T-helper 17 cell (primary cell): ENCODE data around the gene USP1. TPM values are rescaled to one million over a fixed set of nuclear protein-coding genes. Genes with fewer than 3 reads are reported as not detected.

Experiments
- ATAC-seq: fragments of 150-1000 bp; cut with Tn5 transposase; 2 replicates; pipeline ENCODE4 v1.10.0; 2021; ENCODE audit warnings: mild to moderate bottlenecking, moderate library complexity
- DNase-seq, 3 donors: peaks; one replicate each; pipeline versions ENCODE4 v3.0.0 to v3.0.0-alpha.2; 2020 to 2021
- H3K9me3 ChIP-seq: one replicate; pipeline ENCODE4 v1.7.0; 2013; ENCODE audit warnings: low read length, mild to moderate bottlenecking; ENCODE audit not compliant: control insufficient read depth, poor library complexity, severe bottlenecking
- H3K27ac Mint-ChIP-seq: one replicate; pipeline ENCODE4 v1.8.0; 2022; ENCODE audit warnings: mild to moderate bottlenecking, moderate library complexity, mixed read lengths
- H3K27me3 Mint-ChIP-seq: one replicate; pipeline ENCODE4 v1.8.0; 2022; ENCODE audit warnings: mixed read lengths
- H3K36me3 Mint-ChIP-seq: one replicate; pipeline ENCODE4 v1.8.0; 2022; ENCODE audit warnings: low read depth, mixed read lengths
- H3K4me1 Mint-ChIP-seq: one replicate; pipeline ENCODE4 v1.8.0; 2022; ENCODE audit warnings: mild to moderate bottlenecking, mixed read lengths
- H3K4me3 Mint-ChIP-seq: one replicate; pipeline ENCODE4 v1.8.0; 2022; ENCODE audit warnings: mild to moderate bottlenecking, moderate library complexity, mixed read lengths
- total RNA-seq, 4 donors: library from RNA in 2 of 4; stranded (reverse) in 2 of 4; gene quantifications; one replicate each; pipeline ENCODE4 v1.2.3 and lab custom pipeline; 2022 to 2026

The USP1 gene
- total RNA-seq, 2 donors from 2014 or later = 28.3 to 29.3 TPM

DNA sequence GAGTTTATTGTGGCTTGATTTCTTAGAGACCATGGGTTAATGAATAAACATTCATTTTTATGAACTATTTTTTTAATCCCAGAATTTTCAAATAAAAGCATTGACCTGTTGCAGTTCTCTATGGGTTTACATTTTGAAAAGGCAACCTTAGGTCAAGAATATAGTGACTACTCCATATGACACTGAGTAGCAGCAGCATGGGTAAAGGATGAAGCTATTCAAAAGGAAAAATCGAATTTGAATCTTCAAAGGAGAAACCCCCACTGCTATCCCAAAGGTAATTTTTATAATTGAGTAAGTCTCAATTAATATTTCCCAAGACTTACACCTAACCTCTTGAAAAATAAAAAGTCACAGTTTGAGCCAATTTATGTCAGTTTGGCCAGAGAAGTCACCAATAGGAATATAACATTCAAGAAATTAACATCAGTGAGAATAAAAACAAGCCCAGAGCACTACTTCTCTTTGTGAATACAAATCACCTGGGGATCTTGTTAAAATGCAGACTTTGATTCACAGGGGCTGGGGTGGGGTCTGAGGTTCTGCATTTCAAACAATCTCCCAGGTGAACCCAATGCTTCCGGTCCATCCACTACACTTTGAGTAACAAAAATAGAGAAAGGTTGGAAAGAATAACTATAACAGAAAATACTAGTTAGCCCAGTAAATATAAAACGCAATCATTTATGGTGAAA lies 39.8 kb downstream of the USP1 start:
- Mint-ChIP-seq H3K27ac (no peak overlapping the region), H3K4me3 (no peak overlapping the region), H3K4me1 (peaks cover 2% of the 10 kb centered on the region), H3K36me3 (peaks cover 9% of the 10 kb centered on the region), H3K27me3 (no peaks in the 10 kb centered on the region)
- ATAC-seq (no peak), DNase-seq (no peak)
- H3K9me3 ChIP-seq = no peaks in the 10 kb centered on the region

DNA sequence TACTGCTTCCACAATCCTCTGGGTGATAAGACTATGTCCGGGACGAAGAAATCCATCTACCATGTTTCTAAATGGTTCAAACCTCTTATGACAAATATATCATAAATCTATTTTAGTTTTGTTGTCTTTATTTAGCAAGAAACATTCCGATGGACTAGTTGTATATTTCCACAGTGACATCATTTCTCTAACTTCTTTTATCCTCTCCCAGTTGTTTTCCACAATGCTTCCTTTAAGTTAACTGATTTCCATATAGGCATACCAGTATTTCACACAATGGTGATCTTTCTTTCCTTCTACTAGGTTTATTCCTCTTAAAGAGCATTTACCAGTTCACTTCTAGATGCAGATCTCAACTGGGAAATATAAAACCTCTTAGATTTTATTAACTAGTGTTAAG lies 44.8 kb downstream of the USP1 start:
- Mint-ChIP-seq H3K27me3 (no peaks in the 10 kb centered on the region), H3K4me3 (no peak overlapping the region), H3K4me1 (peaks cover 2% of the 10 kb centered on the region), H3K27ac (no peak overlapping the region), H3K36me3 (peaks cover 10% of the 10 kb centered on the region)
- no peak for DNase-seq
- no peaks in the 10 kb centered on the region for H3K9me3 ChIP-seq
- ATAC-seq = no peak

DNA sequence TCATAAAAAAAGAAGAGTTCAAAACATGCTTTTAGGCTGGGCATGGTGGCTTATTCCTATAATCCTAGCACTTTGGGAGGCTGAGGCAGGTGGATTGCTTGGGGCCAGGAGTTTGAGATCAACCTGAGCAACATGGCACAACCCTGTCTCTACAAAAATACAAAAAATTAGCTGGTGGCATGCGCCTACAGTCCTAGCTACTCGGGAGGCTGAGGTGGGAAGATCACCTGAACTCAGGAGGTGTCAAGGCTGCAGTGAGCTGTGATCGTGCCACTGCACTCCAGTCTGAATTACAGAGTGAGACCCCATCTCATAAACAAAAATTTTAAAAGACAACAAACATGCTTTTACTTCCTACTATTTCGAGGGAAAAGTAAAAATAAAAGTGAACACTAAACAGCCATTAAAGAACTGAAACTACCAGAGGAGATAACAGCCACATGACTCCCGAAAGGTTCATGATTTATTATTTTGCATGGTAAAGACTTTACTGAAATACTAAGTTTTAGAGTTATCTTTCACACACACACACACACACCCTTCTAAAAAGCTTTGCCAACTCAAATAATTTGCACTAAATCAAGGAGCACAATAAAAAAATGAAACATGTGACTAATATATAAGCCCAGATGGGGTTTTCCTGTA lies 48.1 kb downstream of the USP1 start:
- peaks cover 2% of the 10 kb centered on the region for H3K4me1 Mint-ChIP-seq
- no peaks in the 10 kb centered on the region for H3K9me3 ChIP-seq
- ATAC-seq = no peak
- no peaks in the 10 kb centered on the region for H3K27me3 Mint-ChIP-seq
- H3K27ac Mint-ChIP-seq = no peak overlapping the region
- DNase-seq = no peak
- peaks cover 13% of the 10 kb centered on the region for H3K36me3 Mint-ChIP-seq
- no peak overlapping the region for H3K4me3 Mint-ChIP-seq

DNA sequence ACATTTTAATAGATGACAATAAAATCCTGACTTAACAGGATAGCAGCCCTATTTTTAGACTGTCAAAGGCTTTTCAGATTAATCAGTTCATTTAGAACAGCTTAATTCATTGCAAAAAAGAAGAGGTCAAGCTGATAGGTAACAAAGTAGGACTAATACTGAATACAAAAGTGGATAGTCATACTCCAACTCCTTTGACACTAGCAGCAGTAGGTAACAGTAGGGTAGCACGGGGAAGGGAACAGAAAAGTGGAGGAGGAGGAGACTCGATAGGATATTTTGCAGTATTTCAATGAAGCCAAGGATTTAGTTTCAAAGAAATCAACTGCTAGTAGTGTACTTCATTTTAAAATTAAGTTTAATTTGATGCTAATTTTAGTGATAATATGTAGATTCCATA lies 51.1 kb downstream of the USP1 start:
- ATAC-seq = no peak
- Mint-ChIP-seq H3K36me3 (peaks cover 6% of the 10 kb centered on the region), H3K27me3 (no peaks in the 10 kb centered on the region)

DNA sequence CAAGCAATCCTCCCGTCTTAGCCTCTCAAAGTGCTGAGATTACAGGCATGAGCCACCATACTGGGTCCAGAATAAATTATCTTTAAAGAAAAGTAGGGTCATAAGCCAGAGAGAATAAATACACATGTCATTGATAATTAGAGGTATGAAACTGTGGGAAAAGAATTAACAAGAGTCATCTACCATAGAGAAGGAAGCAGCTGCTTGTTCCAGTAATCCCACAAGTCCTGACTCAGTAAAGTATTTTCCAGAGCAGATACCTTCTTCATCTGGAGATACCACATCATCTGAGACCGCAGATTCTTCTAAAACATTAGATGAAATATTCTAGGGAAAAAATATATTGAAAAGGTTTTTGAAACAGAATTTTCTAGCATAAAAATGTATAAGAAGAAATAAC lies 55.7 kb downstream of the USP1 start:
- DNase-seq = no peak
- H3K9me3 ChIP-seq = no peaks in the 10 kb centered on the region
- H3K4me3 Mint-ChIP-seq = no peak overlapping the region
- H3K27me3 Mint-ChIP-seq = no peaks in the 10 kb centered on the region
- no peak for ATAC-seq
- H3K27ac Mint-ChIP-seq = no peak overlapping the region
- peaks cover 2% of the 10 kb centered on the region for H3K4me1 Mint-ChIP-seq
- H3K36me3 Mint-ChIP-seq = peaks cover 6% of the 10 kb centered on the region

More for the DNA sequence above, 51.1 kb downstream of the USP1 start:
- H3K27ac Mint-ChIP-seq = no peak overlapping the region
- no peaks in the 10 kb centered on the region for H3K9me3 ChIP-seq
- DNase-seq = no peak
- H3K4me3 Mint-ChIP-seq = no peak overlapping the region
- H3K4me1 Mint-ChIP-seq = no peaks in the 10 kb centered on the region

DNA sequence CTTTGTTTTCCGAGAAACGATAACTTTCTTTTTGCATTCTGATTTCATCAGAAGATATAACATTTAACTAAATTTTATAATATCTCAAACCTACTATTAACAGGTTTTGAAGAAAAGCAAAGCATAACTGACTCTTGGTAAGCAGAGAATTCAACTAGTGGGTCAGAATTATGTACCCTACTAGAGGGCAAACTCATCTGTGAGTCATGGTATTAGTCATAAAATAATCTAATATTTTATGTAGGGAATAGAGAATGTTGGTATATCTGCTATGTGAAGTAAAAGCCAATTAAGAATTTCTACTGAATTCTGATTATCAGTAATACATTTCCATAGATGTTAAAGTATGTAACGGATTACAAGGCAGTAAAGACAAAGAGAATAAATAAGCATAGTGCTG lies 56.8 kb downstream of the USP1 start:
- Mint-ChIP-seq H3K4me3 (no peak overlapping the region), H3K4me1 (peaks cover 2% of the 10 kb centered on the region), H3K27me3 (no peaks in the 10 kb centered on the region), H3K36me3 (peaks cover 7% of the 10 kb centered on the region), H3K27ac (no peak overlapping the region)
- H3K9me3 ChIP-seq = no peaks in the 10 kb centered on the region
- DNase-seq (no peak), ATAC-seq (no peak)

DNA sequence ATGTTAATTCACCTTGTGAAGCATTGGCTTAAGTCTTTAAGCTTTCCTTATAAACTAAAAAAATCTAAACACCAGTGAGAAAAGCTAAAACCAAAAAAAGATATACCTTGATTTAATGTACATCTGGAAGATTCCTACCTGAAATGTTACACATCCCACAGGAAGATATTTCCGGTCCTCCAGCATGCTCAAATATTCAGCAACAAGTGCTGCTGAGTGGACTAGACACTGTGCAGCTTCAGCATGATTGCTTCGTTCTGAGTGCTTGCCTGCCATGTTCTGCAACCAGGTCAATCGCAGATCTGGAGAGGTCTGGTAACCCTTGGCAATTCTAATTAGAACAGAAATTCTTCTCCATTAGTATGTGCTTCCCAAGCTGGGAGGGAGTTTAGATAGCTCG lies 57.3 kb downstream of the USP1 start:
- peaks cover 7% of the 10 kb centered on the region for H3K36me3 Mint-ChIP-seq
- H3K27ac Mint-ChIP-seq = no peak overlapping the region
- H3K9me3 ChIP-seq = no peaks in the 10 kb centered on the region

GRCh38 chr1:62500210-62500609 lies 63.4 kb downstream of the USP1 start:
- Mint-ChIP-seq H3K27me3 (no peaks in the 10 kb centered on the region), H3K36me3 (peaks cover 5% of the 10 kb centered on the region), H3K4me3 (no peak overlapping the region), H3K27ac (no peak overlapping the region), H3K4me1 (peaks cover 2% of the 10 kb centered on the region)
- DNase-seq (no peak), ATAC-seq (no peak)
- H3K9me3 ChIP-seq = no peaks in the 10 kb centered on the region

More for the DNA sequence above, 57.3 kb downstream of the USP1 start:
- Mint-ChIP-seq H3K27me3 (no peaks in the 10 kb centered on the region), H3K4me3 (no peak overlapping the region), H3K4me1 (peaks cover 2% of the 10 kb centered on the region)
- no peak for DNase-seq
- ATAC-seq = no peak

Other genes starting within 250 kb of the USP1 start
- not detected for gene L1TD1, start 242.2 kb upstream of the USP1 start, total RNA-seq
- not detected for gene KANK4, start 117.6 kb upstream of the USP1 start, total RNA-seq
- gene ANGPTL3, start 160.5 kb downstream of the USP1 start, total RNA-seq = not detected